Thyroid gland (tissue), 4 donors: ENCODE data around the gene OR10G7. TPM values are rescaled to one million over a fixed set of nuclear protein-coding genes. Genes with fewer than 3 reads are reported as not detected.
"Not testable (repeated sequence)": the region's sequence is repeated elsewhere in the genome, so short reads cannot be mapped to it uniquely, and the experiment has no call there.

ENCODE experiments used
- DNase-seq, 2 donors: peaks; one replicate each; pipeline ENCODE4 v3.0.0-alpha.2; 2019
- H3K27ac ChIP-seq, 3 donors: fragments of 200-600 bp; sonication (generic); 1 replicate in 2 of 3; 2 replicates in 1 of 3; pipeline ENCODE4 v1.5.1; 2016 to 2019; ENCODE audit warnings: mild to moderate bottlenecking in 1 of 3, moderate library complexity in 1 of 3
- H3K27me3 ChIP-seq: fragments of 200-600 bp; sonication (generic); one replicate; pipeline ENCODE4 v1.5.1; 2019
- H3K36me3 ChIP-seq, 2 donors: fragments of 200-600 bp; sonication (generic); one replicate each; pipeline ENCODE4 v1.5.1; 2016 to 2019
- H3K4me1 ChIP-seq, 2 donors: fragments of 200-600 bp; sonication (generic); one replicate each; pipeline ENCODE4 v1.5.1; 2017 to 2019
- H3K4me3 ChIP-seq, 3 donors: fragments of 200-600 bp; sonication (generic); replicated peaks in 1 of 3; 1 replicate in 2 of 3; 2 replicates in 1 of 3; pipeline ENCODE4 v1.5.1; 2016; ENCODE audit warnings: mild to moderate bottlenecking in 1 of 3
- H3K9me3 ChIP-seq: fragments of 200-600 bp; sonication (generic); one replicate; pipeline ENCODE4 v1.5.1; 2017
- CTCF ChIP-seq, 6 experiments: fragments of 200-600 bp in 3 of 6; fragments of 450-650 bp in 3 of 6; sonication (generic) in 3 of 6; IDR thresholded peaks; one replicate each; pipeline ENCODE4 v1.5.1; 2016 to 2019; ENCODE audit warnings: antibody characterized with exemption in 6 of 6, mild to moderate bottlenecking in 2 of 6, inconsistent platforms in 1 of 6, moderate library complexity in 1 of 6
- POLR2A ChIP-seq, 2 donors: fragments of 450-650 bp; IDR thresholded peaks; one replicate each; pipeline ENCODE4 v1.6.1; 2017; ENCODE audit warnings: antibody characterized with exemption in 2 of 2, mild to moderate bottlenecking in 2 of 2, moderate library complexity in 1 of 2
- WGBS, 2 donors: methylation state at CpG; one replicate each; pipeline ENCODE4 v1.1.5; 2017; 5-methylcytosine and 5-hydroxymethylcytosine counted together
- intact Hi-C: fragments of 100-400 bp; cut with DNase I; formaldehyde crosslinking; loops from one replicate; pipeline ENCODE4 v1.15.1; 2023
- total RNA-seq, 4 donors: library from RNA; depleted of rRNA; stranded (reverse); fragments of >200 nt; gene quantifications; one replicate each; pipeline ENCODE4 v1.2.3, GENCODE V29; 2016

The OR10G7 gene
- total RNA-seq, 4 donors from 2014 or later = not detected

GRCh38 chr11:124050748-124051147 lies 9.6 kb upstream of the OR10G7 start:
- WGBS, 2 donors = 20 to 22% methylated on average over 1 of the region's 1 CpG
- TF ChIP-seq CTCF (IDR thresholded peaks at IDR 0.05) (no peak), POLR2A (IDR thresholded peaks at IDR 0.05) (no peak)
- intact Hi-C loops = no loop called here

GRCh38 chr11:124043420-124043819 lies 2.3 kb upstream of the OR10G7 start:
- H3K4me1 ChIP-seq = no peaks in the 10 kb centered on the region
- no peak overlapping the region for H3K4me3 ChIP-seq
- no peaks in the 10 kb centered on the region for H3K36me3 ChIP-seq
- H3K9me3 ChIP-seq = no peaks in the 10 kb centered on the region
- no peaks in the 10 kb centered on the region for H3K27me3 ChIP-seq
- intact Hi-C loops = no loop called here
- H3K27ac ChIP-seq = no peak overlapping the region
- TF ChIP-seq POLR2A (IDR thresholded peaks at IDR 0.05) (no peak), CTCF (IDR thresholded peaks at IDR 0.05) (no peak)
- 74 to 76% methylated on average over 4 of the region's 4 CpGs for WGBS, 2 donors
- no peak for DNase-seq

More at GRCh38 chr11:124050748-124051147, 9.6 kb upstream of the OR10G7 start:
- Histone ChIP-seq H3K4me1 (no peaks in the 10 kb centered on the region), H3K36me3 (no peaks in the 10 kb centered on the region), H3K9me3 (no peaks in the 10 kb centered on the region), H3K27ac (no peak overlapping the region), H3K27me3 (no peaks in the 10 kb centered on the region), H3K4me3 (no peak overlapping the region)
- no peak for DNase-seq

- H3K9me3 ChIP-seq = no peaks in the 10 kb centered on the region
- no peak overlapping the region for H3K27ac ChIP-seq
- no peak for TF ChIP-seq POLR2A (IDR thresholded peaks at IDR 0.05)
- no peak for TF ChIP-seq CTCF (IDR thresholded peaks at IDR 0.05)
- no peaks in the 10 kb centered on the region for H3K27me3 ChIP-seq
- no peak overlapping the region for H3K4me3 ChIP-seq
- H3K4me1 ChIP-seq = no peaks in the 10 kb centered on the region
- intact Hi-C loops = no loop called here
- no peaks in the 10 kb centered on the region for H3K36me3 ChIP-seq
- no peak for DNase-seq
- 75 to 81% methylated on average over 8 to 9 of the region's 9 CpGs for WGBS, 2 donors
Measured at GRCh38 chr11:124039557-124039956, 1.6 kb downstream of the OR10G7 start.

GRCh38 chr11:124036666-124037065 lies 4.5 kb downstream of the OR10G7 start:
- no peak for DNase-seq
- no peaks in the 10 kb centered on the region for H3K36me3 ChIP-seq
- no peak overlapping the region for H3K4me3 ChIP-seq
- no peak for TF ChIP-seq CTCF (IDR thresholded peaks at IDR 0.05)
- no peak for TF ChIP-seq POLR2A (IDR thresholded peaks at IDR 0.05)
- WGBS, 2 donors = 73 to 90% methylated on average over 1 of the region's 1 CpG
- no peaks in the 10 kb centered on the region for H3K4me1 ChIP-seq
- no peaks in the 10 kb centered on the region for H3K9me3 ChIP-seq
- no peak overlapping the region for H3K27ac ChIP-seq
- no peaks in the 10 kb centered on the region for H3K27me3 ChIP-seq
- intact Hi-C loops = no loop called here

- 58 to 81% methylated on average over 2 of the region's 2 CpGs for WGBS, 2 donors
- Histone ChIP-seq H3K27me3 (no peaks in the 10 kb centered on the region), H3K4me1 (no peaks in the 10 kb centered on the region), H3K4me3 (no peak within 1 kb of the TSS), H3K27ac (no peak within 1 kb of the TSS), H3K9me3 (no peaks in the 10 kb centered on the region), H3K36me3 (no peaks in the 10 kb centered on the region)
- no peak for DNase-seq
- TF ChIP-seq CTCF (IDR thresholded peaks at IDR 0.05) (no peak), POLR2A (IDR thresholded peaks at IDR 0.05) (no peak)
- intact Hi-C loops = no loop called here
Measured at GRCh38 chr11:124026498-124026897, 14.6 kb downstream of the OR10G7 start, which contains the start of gene OR10G8. TSS of gene OR10G8 (plus strand) at chr11:124026798. CDS start at chr11:124029623, 2,825 bp downstream.

GRCh38 chr11:124015837-124016236 lies 25.3 kb downstream of the OR10G7 start:
- WGBS, 2 donors = 90 to 100% methylated on average over 1 to 2 of the region's 9 CpGs
- H3K4me3 ChIP-seq, H3K9me3 ChIP-seq, DNase-seq, H3K4me1 ChIP-seq, intact Hi-C loops, H3K27ac ChIP-seq, H3K36me3 ChIP-seq, H3K27me3 ChIP-seq: not testable (repeated sequence)
